Naive thymus-derived CD8-positive, alpha-beta T cell (primary cell): ENCODE measurements around the gene CYP2R1. TPM values are rescaled to one million over a fixed set of nuclear protein-coding genes. Genes with fewer than 3 reads are reported as not detected.

ENCODE experiments used
- ATAC-seq, 2 donors: fragments of 150-1000 bp; cut with Tn5 transposase in 1 of 2; sonication (Bioruptor Pico), chemical (Tn5 transposase) in 1 of 2; 1 replicate in 1 of 2; 2 replicates in 1 of 2; pipeline ENCODE4 v1.10.0; 2021; ENCODE audit warnings: mild to moderate bottlenecking in 2 of 2, moderate library complexity in 2 of 2
- POLR2A ChIA-PET: fragments of 350-600 bp; sonication (Branson Sonifier 250); formaldehyde crosslinking; loops from one replicate; lab custom pipeline; 2021; ENCODE audit warnings: antibody characterized with exemption; lab: Charles Lee
- DNase-seq, 10 donors: peaks; one replicate each; pipeline versions ENCODE4 v3.0.0 to v3.0.0-alpha.2; 2020 to 2022
- H3K27ac Mint-ChIP-seq, 10 donors: one replicate each; pipeline ENCODE4 v1.8.0; 2020 to 2022; ENCODE audit warnings: mild to moderate bottlenecking in 10 of 10, mixed read lengths in 10 of 10, moderate library complexity in 4 of 10, inconsistent platforms in 1 of 10
- H3K27me3 Mint-ChIP-seq, 5 donors: one replicate each; pipeline ENCODE4 v1.8.0; 2021 to 2022; ENCODE audit warnings: mixed read lengths in 5 of 5
- H3K36me3 Mint-ChIP-seq, 3 donors: one replicate each; pipeline ENCODE4 v1.8.0; 2020 to 2022; ENCODE audit warnings: mixed read lengths in 3 of 3, mild to moderate bottlenecking in 2 of 3, inconsistent platforms in 1 of 3
- H3K4me1 Mint-ChIP-seq, 4 donors: one replicate each; pipeline ENCODE4 v1.8.0; 2021 to 2022; ENCODE audit warnings: mixed read lengths in 4 of 4
- H3K4me3 Mint-ChIP-seq, 10 donors: one replicate each; pipeline ENCODE4 v1.8.0; 2020 to 2022; ENCODE audit warnings: mild to moderate bottlenecking in 10 of 10, mixed read lengths in 10 of 10, moderate library complexity in 6 of 10, inconsistent platforms in 1 of 10
- H3K9me3 Mint-ChIP-seq, 9 donors: one replicate each; pipeline ENCODE4 v1.8.0; 2020 to 2022; ENCODE audit warnings: mixed read lengths in 9 of 9, mild to moderate bottlenecking in 3 of 9, inconsistent platforms in 1 of 9, moderate library complexity in 1 of 9
- polyA plus RNA-seq, 3 donors: library from polyadenylated mRNA; unstranded; fragments of 300-500 nt; fragmentation: Illumina TruSeq; gene quantifications; one replicate each; pipeline ENCODE4 v1.2.3, GENCODE V29; 2021
- total RNA-seq, 8 experiments: library from RNA in 2 of 8; stranded (reverse) in 2 of 8; gene quantifications; one replicate each; pipeline ENCODE4 v1.2.3 and lab custom pipeline; 2021 to 2026

The CYP2R1 gene
- total RNA-seq (10 to 100 TPM; 12.5 to 14.7 TPM), polyA plus RNA-seq (10 to 100 TPM; 11.9 to 19.4 (median 16.3) TPM), total RNA-seq (lab: John Stamatoyannopoulos, UW) (14.5 to 38.5 (median 22.0) reads per million in 6 experiments)

GRCh38 chr11:14892036-14892556, at the start of gene CYP2R1:
Gene CYP2R1 (minus strand): TSS chr11:14892231. CDS start chr11:14892205, 26 bp downstream.
- Mint-ChIP-seq H3K27me3 (no peaks in the 10 kb centered on the region), H3K9me3 (no peaks in the 10 kb centered on the region), H3K4me1 (peaks cover 25 to 46% (median 44%) of the 10 kb centered on the region in 4 donors), H3K36me3 (no peaks in the 10 kb centered on the region), H3K4me3 (peak within 1 kb of the TSS; percentile 88 to 99 (median 96)), H3K27ac (peak within 1 kb of the TSS; percentile 86 to 99 (median 96))
- peak; percentile 82 to 86 for ATAC-seq
- POLR2A ChIA-PET: interaction anchor here (0.8 to 3.8 kb wide), 9 partner anchors 14 to 392 kb away, joined by 3 to 31 read pairs (median 4); partner anchors contain the start of genes COPB1 and PSMA1
- DNase-seq: peak; percentile 77 to 94 (median 88)

GRCh38 chr11:14938936-14939335, 46.9 kb upstream of the CYP2R1 start:
- Mint-ChIP-seq H3K4me3 (no peak overlapping the region), H3K4me1 (no peaks in the 10 kb centered on the region), H3K27ac (no peak overlapping the region), H3K9me3 (peaks cover 0 to 9% (median 0%) of the 10 kb centered on the region in 9 donors), H3K36me3 (peaks cover 14 to 21% (median 18%) of the 10 kb centered on the region in 3 donors), H3K27me3 (peaks cover 0 to 3% (median 0%) of the 10 kb centered on the region in 5 donors)
- no peak for ATAC-seq
- no peak for DNase-seq
- POLR2A ChIA-PET: interaction anchor here (0.7 kb wide), 1 partner anchor 17 kb away, joined by 4 read pairs; no protein-coding TSS in a partner anchor

GRCh38 chr11:14934641-14935351, 42.8 kb upstream of the CYP2R1 start:
- ATAC-seq (no peak), DNase-seq (no peak)
- Mint-ChIP-seq H3K4me3 (no peak overlapping the region), H3K27ac (no peak overlapping the region), H3K36me3 (peaks cover 14 to 28% (median 18%) of the 10 kb centered on the region in 3 donors), H3K27me3 (peaks cover 0 to 4% (median 0%) of the 10 kb centered on the region in 5 donors), H3K9me3 (peaks cover 0 to 9% (median 0%) of the 10 kb centered on the region in 9 donors), H3K4me1 (peaks cover 0 to 2% (median 0%) of the 10 kb centered on the region in 4 donors)
- POLR2A ChIA-PET: no interaction called here

GRCh38 chr11:14932447-14932846, 40.4 kb upstream of the CYP2R1 start:
- Mint-ChIP-seq H3K27ac (no peak overlapping the region), H3K4me1 (peaks cover 0 to 2% (median 0%) of the 10 kb centered on the region in 4 donors), H3K4me3 (no peak overlapping the region), H3K36me3 (peaks cover 11 to 26% (median 11%) of the 10 kb centered on the region in 3 donors), H3K9me3 (peaks cover 0 to 15% (median 6%) of the 10 kb centered on the region in 9 donors), H3K27me3 (peaks cover 0 to 4% (median 0%) of the 10 kb centered on the region in 5 donors)
- ATAC-seq (no peak), DNase-seq (no peak)
- POLR2A ChIA-PET: no interaction called here

GRCh38 chr11:14930369-14930768, 38.3 kb upstream of the CYP2R1 start:
- DNase-seq: no peak
- H3K36me3 Mint-ChIP-seq: peaks cover 9 to 24% (median 18%) of the 10 kb centered on the region in 3 donors

GRCh38 chr11:14927146-14927545, 35.1 kb upstream of the CYP2R1 start:
- Mint-ChIP-seq H3K27me3 (peaks cover 0 to 2% (median 0%) of the 10 kb centered on the region in 5 donors), H3K9me3 (peaks cover 0 to 15% (median 6%) of the 10 kb centered on the region in 9 donors), H3K4me1 (no peaks in the 10 kb centered on the region), H3K36me3 (peaks cover 9 to 18% (median 18%) of the 10 kb centered on the region in 3 donors), H3K27ac (no peak overlapping the region), H3K4me3 (no peak overlapping the region)
- DNase-seq (no peak), ATAC-seq (no peak)
- POLR2A ChIA-PET: no interaction called here

More at GRCh38 chr11:14930369-14930768, 38.3 kb upstream of the CYP2R1 start:
- Mint-ChIP-seq H3K9me3 (peaks cover 0 to 15% (median 6%) of the 10 kb centered on the region in 9 donors), H3K27ac (no peak overlapping the region), H3K4me1 (peaks cover 0 to 2% (median 0%) of the 10 kb centered on the region in 4 donors), H3K27me3 (peaks cover 0 to 2% (median 0%) of the 10 kb centered on the region in 5 donors), H3K4me3 (no peak overlapping the region)
- no peak for ATAC-seq
- POLR2A ChIA-PET: no interaction called here

- POLR2A ChIA-PET: interaction anchor here (1.0 kb wide), 1 partner anchor 33 kb away, joined by 3 read pairs; the partner anchor contains the start of gene CYP2R1
These were observed 32.3 kb upstream of the CYP2R1 start for GRCh38 chr11:14924318-14924717.

GRCh38 chr11:14916403-14916802, 24.4 kb upstream of the CYP2R1 start:
- Mint-ChIP-seq H3K4me1 (no peaks in the 10 kb centered on the region), H3K27me3 (peaks cover 0 to 2% (median 0%) of the 10 kb centered on the region in 5 donors), H3K4me3 (no peak overlapping the region), H3K9me3 (peaks cover 0 to 2% (median 0%) of the 10 kb centered on the region in 9 donors), H3K36me3 (peaks cover 18 to 28% (median 23%) of the 10 kb centered on the region in 3 donors), H3K27ac (no peak overlapping the region)
- DNase-seq (no peak), ATAC-seq (no peak)
- POLR2A ChIA-PET: no interaction called here

More at GRCh38 chr11:14924318-14924717, 32.3 kb upstream of the CYP2R1 start:
- peak overlapping the region in 1 of 10 donors; percentile 12 for H3K27ac Mint-ChIP-seq
- H3K4me3 Mint-ChIP-seq: no peak overlapping the region
- peaks cover 0 to 2% (median 0%) of the 10 kb centered on the region in 5 donors for H3K27me3 Mint-ChIP-seq
- H3K36me3 Mint-ChIP-seq: peaks cover 7 to 24% (median 17%) of the 10 kb centered on the region in 3 donors
- H3K4me1 Mint-ChIP-seq: no peaks in the 10 kb centered on the region
- ATAC-seq (no peak), DNase-seq (no peak)
- peaks cover 0 to 14% (median 6%) of the 10 kb centered on the region in 9 donors for H3K9me3 Mint-ChIP-seq

- H3K9me3 Mint-ChIP-seq: peaks cover 0 to 2% (median 0%) of the 10 kb centered on the region in 9 donors
- ATAC-seq: no peak
- H3K27ac Mint-ChIP-seq: no peak overlapping the region
- peaks cover 17 to 26% (median 18%) of the 10 kb centered on the region in 3 donors for H3K36me3 Mint-ChIP-seq
- no peak overlapping the region for H3K4me3 Mint-ChIP-seq
- no peaks in the 10 kb centered on the region for H3K27me3 Mint-ChIP-seq
- no peaks in the 10 kb centered on the region for H3K4me1 Mint-ChIP-seq
- no peak for DNase-seq
- POLR2A ChIA-PET: interaction anchor here (0.6 kb wide), 1 partner anchor 239 kb away, joined by 3 read pairs; no protein-coding TSS in a partner anchor
These were observed 22.5 kb upstream of the CYP2R1 start for GRCh38 chr11:14914536-14914935.

GRCh38 chr11:14908214-14908880, 16.3 kb upstream of the CYP2R1 start:
- Mint-ChIP-seq H3K4me3 (peak overlapping the region in 2 of 10 donors; percentile 12 to 42), H3K4me1 (peaks cover 24 to 44% (median 43%) of the 10 kb centered on the region in 4 donors), H3K27me3 (no peaks in the 10 kb centered on the region), H3K9me3 (no peaks in the 10 kb centered on the region), H3K36me3 (no peaks in the 10 kb centered on the region), H3K27ac (peak overlapping the region in 4 of 10 donors; percentile 23 to 96 (median 67))
- DNase-seq (peak in 8 of 10 donors; percentile 9 to 67 (median 35)), ATAC-seq (peak in 1 of 2 donors; percentile 20)
- POLR2A ChIA-PET: interaction anchor here (0.9 to 5.2 kb wide), 4 partner anchors 16 to 407 kb away, joined by 3 to 31 read pairs (median 8); partner anchors contain the start of genes CYP2R1 and PDE3B

- peak overlapping the region; percentile 35 to 96 (median 74) for H3K27ac Mint-ChIP-seq
- H3K4me3 Mint-ChIP-seq: peak overlapping the region in 2 of 10 donors; percentile 15 to 25
- no peaks in the 10 kb centered on the region for H3K9me3 Mint-ChIP-seq
- DNase-seq: peak; percentile 64 to 88 (median 80)
- no peaks in the 10 kb centered on the region for H3K36me3 Mint-ChIP-seq
- ATAC-seq: peak; percentile 52 to 60
- no peaks in the 10 kb centered on the region for H3K27me3 Mint-ChIP-seq
- POLR2A ChIA-PET: interaction anchor here (0.5 to 5.2 kb wide), 7 partner anchors 15 to 406 kb away, joined by 3 to 31 read pairs (median 4); partner anchors contain the start of genes CYP2R1 and PDE3B
- H3K4me1 Mint-ChIP-seq: peaks cover 24 to 44% (median 43%) of the 10 kb centered on the region in 4 donors
These were observed 15.6 kb upstream of the CYP2R1 start for GRCh38 chr11:14907411-14908213.
